Mononuclear cell (primary cell): Measurements from ENCODE around the gene PPP2R5D. TPM values are rescaled to one million over a fixed set of nuclear protein-coding genes. Genes with fewer than 3 reads are reported as not detected.
"Not testable (repeated sequence)": the region's sequence is repeated elsewhere in the genome, so short reads cannot be mapped to it uniquely, and the experiment has no call there.

Source experiments
- H3K27me3 ChIP-seq: 2 replicates; pipeline ENCODE4 v1.6.0; 2011; ENCODE audit warnings: low read length, control low read depth; ENCODE audit not compliant: insufficient read depth
- H3K4me1 ChIP-seq: 2 replicates; pipeline ENCODE4 v1.5.1; 2011; ENCODE audit warnings: mild to moderate bottlenecking, low read length, control low read depth; ENCODE audit not compliant: insufficient read depth
- H3K4me3 ChIP-seq: 2 replicates; pipeline ENCODE4 v1.5.1; 2011; ENCODE audit warnings: mild to moderate bottlenecking, low read length, moderate library complexity
- H3K9me3 ChIP-seq: 2 replicates; pipeline ENCODE4 v1.5.1; 2011; ENCODE audit warnings: low read depth, mild to moderate bottlenecking, control low read depth, low read length
- total RNA-seq: library from RNA; depleted of rRNA; stranded (reverse); fragments of >200 nt; gene quantifications from one replicate; pipeline ENCODE4 v1.2.3, GENCODE V29; 2012

PPP2R5D gene
- total RNA-seq, 1 donor: 15.2 TPM

DNA sequence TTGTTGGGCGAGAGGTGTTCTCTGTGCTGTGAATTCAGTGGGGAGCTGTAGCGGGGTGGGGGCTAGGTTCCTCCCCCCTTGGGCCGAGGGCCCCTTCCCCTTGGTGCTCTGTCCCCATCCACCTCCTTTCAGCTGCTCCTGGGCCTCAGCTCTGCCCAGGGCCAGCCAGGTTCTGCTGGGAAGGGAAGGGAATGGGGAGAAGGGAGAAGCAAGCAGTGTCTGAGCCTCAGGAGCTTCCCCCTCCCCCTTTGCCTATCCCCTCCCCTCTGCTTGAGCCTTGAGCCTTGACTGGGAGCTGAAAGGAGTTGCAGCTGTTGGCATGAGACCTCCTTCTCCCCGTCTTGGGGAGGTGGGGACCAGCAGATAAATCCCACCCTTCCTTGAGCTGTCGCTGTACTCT, 36.5 kb downstream of the PPP2R5D start:
- Histone ChIP-seq H3K27me3 (no peaks in the 10 kb centered on the region), H3K9me3 (no peaks in the 10 kb centered on the region), H3K4me3 (peak overlapping the region; percentile 90), H3K4me1 (peaks cover 35% of the 10 kb centered on the region)

DNA sequence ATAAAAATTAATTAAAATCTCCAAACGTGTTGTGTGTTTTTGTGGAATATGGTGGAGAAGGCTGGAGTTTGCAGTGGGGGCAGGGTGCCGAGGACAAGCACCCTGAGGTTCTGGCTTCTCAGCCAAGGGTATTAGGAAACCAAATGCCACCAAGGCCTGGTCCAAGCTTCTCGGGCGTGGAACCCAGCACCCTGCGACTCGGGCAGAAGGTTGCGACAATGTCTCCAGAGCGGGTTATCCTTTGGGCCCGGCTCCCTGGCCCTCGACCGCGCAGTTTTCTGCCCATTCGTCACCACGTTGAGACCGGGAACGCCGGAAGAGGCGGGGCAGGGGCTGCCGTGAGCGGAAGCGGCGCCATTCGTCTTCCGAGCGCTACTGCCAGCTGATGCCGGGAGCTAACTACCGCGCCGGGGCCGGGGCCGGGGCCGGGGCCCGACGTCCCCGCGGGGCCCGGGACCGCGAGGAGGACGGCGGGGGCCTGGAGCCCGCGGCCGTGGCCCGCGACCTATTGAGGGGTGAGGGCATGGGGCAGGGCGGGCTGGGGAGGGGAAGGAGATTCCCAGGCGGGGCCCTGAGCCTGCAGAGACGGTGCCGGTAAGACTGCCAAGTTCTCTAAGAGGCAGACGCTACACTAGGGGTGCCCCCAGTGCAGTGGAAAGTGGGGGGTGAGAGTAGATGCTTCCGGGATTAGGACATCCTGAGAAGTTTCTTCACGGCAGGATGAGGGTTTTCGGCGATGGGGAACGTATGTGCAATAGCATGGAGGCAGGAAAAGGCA, 37.1 kb downstream of the PPP2R5D start, which contains the start of gene RRP36:
RRP36 (plus strand) TSS at position 354 of the 778 bp plus-strand sequence; CDS start at position 386, 32 bp downstream.
- H3K27me3 ChIP-seq: no peaks in the 10 kb centered on the region
- H3K9me3 ChIP-seq: no peaks in the 10 kb centered on the region
- peak within 1 kb of the TSS; percentile 90 for H3K4me3 ChIP-seq
- peaks cover 28% of the 10 kb centered on the region for H3K4me1 ChIP-seq

DNA sequence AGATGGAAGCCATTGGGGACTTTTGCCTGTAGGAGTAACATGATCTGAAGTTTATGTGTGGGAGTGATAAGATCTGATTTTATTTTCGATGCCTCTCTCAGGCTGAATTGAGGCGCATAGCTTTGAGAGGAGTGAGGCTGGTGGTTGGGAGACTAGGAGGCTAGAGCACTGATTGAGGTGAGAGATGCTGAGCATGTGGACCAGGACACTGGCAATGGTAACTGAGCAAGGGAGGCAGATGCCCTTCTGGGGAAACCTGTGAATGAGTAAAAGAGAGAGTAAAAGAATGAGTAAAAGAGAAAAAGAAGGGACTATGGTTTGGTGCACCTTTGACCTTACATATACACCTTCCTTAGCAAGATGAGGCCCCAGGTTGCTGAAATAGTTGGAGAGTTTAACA, 40.1 kb downstream of the PPP2R5D start:
- H3K4me3 ChIP-seq: no peak overlapping the region
- peaks cover 25% of the 10 kb centered on the region for H3K4me1 ChIP-seq
- no peaks in the 10 kb centered on the region for H3K9me3 ChIP-seq
- H3K27me3 ChIP-seq: no peaks in the 10 kb centered on the region

DNA sequence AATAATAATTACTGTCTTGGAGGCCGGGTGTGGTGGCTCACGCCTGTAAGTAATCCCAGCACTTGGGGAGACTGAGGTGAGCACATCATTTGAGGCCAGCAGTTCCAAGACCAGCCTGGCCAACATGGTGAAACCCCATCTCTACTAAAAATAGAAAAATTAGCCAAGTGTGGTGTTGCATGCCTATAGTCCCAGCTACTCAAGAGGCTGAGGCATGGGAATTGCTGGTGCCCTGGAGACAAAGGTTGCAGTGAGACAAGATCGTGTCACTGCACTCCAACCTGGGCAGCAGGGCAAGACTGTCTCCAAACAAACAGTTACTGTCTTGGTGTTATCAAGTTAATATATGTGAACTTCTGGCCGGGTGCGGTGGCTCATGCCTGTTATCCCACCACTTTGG, 42.0 kb downstream of the PPP2R5D start:
- no peak overlapping the region for H3K4me3 ChIP-seq
- no peaks in the 10 kb centered on the region for H3K9me3 ChIP-seq
- H3K4me1 ChIP-seq: peaks cover 15% of the 10 kb centered on the region

DNA sequence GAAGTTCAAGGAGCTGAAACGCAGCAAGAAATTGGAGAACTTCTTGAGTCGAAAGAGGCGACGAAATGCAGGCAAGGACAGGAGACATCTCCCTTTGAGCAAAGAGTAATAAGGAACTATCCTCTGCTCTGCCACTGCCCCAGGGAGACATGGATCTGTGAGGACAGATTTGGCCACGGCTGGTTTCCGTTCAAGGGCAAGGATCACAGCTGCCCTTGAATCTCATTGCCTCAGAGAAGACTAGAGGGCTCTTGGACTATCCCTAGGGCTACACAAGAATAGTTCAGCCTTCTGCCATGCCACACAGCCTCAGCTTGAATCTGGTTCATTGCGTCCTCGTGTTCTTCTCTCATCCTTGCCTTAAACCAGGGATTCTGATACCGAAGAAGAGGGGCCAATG, 44.8 kb downstream of the PPP2R5D start:
- Histone ChIP-seq H3K27me3 (no peaks in the 10 kb centered on the region), H3K4me1 (no peaks in the 10 kb centered on the region)

More for the DNA sequence above, 42.0 kb downstream of the PPP2R5D start:
- no peaks in the 10 kb centered on the region for H3K27me3 ChIP-seq

DNA sequence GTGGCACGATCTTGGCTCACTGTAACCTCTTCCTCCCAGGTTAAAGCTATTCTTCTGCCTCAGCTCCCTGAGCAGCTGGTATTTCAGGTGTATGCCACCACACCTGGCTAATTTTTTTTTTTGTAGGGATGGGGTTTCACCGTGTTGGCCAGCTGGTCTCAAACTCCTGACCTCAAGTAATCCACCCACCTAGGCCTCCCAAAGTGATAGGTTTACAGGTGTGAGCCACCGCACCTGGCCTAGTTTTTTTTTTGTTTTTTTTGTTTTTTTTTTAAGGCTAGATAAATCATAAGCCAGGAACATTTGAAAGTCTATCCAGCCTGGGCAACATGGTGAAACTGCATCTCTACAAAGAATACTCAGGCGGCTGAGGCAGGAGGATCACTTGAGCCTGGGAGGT, 48.0 kb downstream of the PPP2R5D start:
- Histone ChIP-seq H3K4me3 (no peak overlapping the region), H3K4me1 (no peaks in the 10 kb centered on the region), H3K9me3 (no peaks in the 10 kb centered on the region), H3K27me3 (no peaks in the 10 kb centered on the region)

More for the DNA sequence above, 44.8 kb downstream of the PPP2R5D start:
- Histone ChIP-seq H3K4me3 (no peak overlapping the region), H3K9me3 (no peaks in the 10 kb centered on the region)

DNA sequence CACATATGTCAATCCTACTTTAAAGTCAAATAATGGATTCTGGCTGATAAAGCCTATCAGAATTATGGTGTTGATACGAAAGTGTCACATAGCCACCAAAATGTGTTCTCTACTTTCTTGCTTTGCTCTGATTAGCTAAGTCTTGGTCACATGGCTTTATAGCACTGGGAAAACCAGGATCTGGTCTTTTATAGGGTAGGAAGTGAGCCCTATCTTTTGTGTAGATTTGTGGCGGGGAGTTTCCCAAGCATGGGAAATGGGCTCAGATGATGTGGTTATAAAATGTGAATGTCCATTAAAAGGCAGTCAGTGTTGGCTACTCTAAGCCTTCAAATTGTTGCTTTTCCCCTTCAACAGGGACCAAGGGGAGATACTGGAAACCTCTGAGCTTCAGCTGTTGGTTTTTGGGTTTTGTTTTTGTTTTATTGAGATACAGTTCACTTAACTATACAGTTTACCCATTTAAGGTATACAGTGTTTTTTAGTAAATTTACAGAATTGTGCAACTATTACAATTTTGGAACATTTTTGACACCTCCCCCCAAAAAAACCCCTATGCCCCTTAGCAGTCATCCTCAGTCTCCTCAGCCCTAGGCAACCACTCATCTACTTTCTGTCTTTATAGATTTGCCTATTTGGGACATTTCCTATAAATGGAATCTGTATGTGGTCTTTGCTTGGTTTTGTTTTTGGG, 49.3 kb downstream of the PPP2R5D start:
- no peaks in the 10 kb centered on the region for H3K4me1 ChIP-seq
- no peak overlapping the region for H3K4me3 ChIP-seq
- no peaks in the 10 kb centered on the region for H3K9me3 ChIP-seq
- H3K27me3 ChIP-seq: no peaks in the 10 kb centered on the region

DNA sequence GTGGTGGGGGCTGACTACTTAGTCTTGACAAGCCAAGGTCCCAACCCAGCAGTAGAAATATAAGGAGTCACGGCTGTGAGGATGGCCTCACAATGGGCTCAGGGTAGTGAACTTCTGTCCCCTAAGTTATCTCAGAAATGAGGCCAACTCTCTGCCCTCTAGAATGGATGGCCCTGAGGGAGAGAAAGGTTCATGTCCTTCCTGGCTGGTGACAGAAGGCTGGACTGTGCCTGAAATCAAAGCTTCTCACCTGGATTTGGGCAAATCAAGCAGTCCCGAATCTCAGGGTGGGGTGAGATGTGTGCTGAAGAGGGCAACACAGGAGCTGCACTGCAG, 49.8 kb downstream of the PPP2R5D start:
- no peak overlapping the region for H3K4me3 ChIP-seq
- H3K27me3 ChIP-seq: no peaks in the 10 kb centered on the region
- H3K4me1 ChIP-seq: no peaks in the 10 kb centered on the region
- no peaks in the 10 kb centered on the region for H3K9me3 ChIP-seq

DNA sequence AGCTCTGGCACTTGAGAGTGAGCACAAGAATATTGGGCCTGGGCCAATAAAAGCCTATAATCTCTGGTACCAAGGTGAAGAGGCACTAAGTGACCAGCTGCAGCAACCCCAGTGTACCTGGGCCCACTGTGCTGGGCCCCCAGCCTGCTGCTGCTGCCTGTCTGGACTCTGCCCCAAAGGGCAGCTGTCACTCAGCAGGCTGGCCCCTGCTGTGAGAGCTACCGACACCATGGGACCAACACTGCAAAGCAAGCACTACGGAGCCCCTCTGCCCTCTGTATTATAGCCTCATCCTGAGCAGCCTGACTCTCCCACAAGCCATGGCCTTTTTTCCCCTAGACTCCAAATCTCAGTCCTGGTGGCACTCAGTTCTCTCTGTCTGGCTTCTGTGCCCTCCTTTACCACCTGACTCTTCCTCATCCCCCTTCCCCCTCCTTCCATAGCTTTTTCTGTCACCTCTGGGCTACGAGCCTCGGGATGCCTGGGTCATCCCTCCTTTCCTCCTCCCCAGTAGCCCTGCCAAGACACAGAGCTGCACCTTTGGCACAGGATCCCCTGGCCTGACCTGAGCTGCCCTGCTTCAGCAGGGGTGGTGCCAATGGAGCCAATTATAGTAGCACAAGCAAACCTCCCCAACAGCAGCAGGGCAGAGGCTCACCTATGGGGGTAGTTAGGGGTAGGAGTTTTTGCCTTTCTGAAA, 51.3 kb downstream of the PPP2R5D start:
- Histone ChIP-seq H3K27me3 (no peaks in the 10 kb centered on the region), H3K9me3 (no peaks in the 10 kb centered on the region), H3K4me3 (no peak overlapping the region), H3K4me1 (no peaks in the 10 kb centered on the region)

DNA sequence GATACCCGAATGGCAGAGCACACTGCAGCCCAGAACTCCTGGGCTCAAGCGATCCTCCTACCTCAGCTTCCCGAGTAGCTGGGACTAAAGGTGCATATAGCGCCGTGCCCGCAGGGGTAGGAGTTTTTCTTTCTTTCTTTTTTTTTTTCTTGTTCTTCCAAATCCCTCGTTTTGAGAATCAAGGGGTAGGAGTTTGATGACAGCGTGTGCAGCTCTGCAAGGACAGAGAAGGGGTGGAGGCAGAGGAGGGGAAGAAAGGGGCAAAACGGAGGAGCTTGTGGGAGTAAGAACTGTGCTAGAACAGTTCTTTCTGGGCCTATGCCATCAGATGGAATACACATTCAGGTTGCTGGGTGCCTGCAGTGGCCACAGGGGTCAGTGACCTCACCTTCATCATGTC, 52.3 kb downstream of the PPP2R5D start:
- Histone ChIP-seq H3K4me1 (no peaks in the 10 kb centered on the region), H3K27me3 (no peaks in the 10 kb centered on the region), H3K4me3 (no peak overlapping the region), H3K9me3 (no peaks in the 10 kb centered on the region)

DNA sequence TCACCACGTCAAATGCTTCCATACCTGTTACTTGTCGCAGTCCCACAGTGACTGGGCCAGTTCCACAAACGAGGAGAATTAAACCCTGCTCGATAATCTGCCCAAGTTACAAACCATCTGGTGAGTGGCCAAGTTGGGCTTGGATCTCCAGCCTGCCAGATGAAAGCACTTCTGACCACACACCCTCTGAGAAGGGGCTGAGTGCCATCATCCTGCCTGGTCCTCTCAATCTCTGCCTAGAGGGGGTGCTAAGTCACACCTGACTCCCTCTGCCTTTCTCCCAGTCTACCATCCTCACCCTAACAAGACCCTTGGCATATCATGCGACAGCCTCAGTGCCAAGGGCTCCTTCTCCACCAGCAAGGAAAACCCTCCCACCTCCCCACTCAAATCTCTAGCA, 52.8 kb downstream of the PPP2R5D start:
- H3K9me3 ChIP-seq: no peaks in the 10 kb centered on the region
- no peak overlapping the region for H3K4me3 ChIP-seq
- no peaks in the 10 kb centered on the region for H3K4me1 ChIP-seq
- no peaks in the 10 kb centered on the region for H3K27me3 ChIP-seq

DNA sequence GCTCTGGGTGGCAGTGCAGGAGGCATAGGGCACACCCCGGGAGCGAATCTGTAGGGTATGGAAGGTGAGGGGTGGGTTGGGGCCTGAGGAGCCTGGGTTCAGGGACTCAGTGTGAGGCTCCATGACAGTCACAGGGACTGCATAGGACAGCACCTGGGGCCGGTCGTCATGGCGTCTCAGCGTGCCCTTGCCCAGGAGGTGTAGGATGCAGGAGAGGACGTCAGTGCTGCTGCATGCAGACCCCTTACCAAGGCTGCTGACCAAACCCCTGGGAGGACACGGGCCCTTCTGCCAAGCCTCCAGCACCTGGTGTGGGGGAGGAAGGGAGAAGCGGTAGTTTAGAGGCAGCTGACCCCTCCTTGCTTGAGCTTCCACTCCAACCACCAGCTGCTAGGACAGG, 53.3 kb downstream of the PPP2R5D start:
- no peak overlapping the region for H3K4me3 ChIP-seq
- H3K4me1 ChIP-seq: no peaks in the 10 kb centered on the region

DNA sequence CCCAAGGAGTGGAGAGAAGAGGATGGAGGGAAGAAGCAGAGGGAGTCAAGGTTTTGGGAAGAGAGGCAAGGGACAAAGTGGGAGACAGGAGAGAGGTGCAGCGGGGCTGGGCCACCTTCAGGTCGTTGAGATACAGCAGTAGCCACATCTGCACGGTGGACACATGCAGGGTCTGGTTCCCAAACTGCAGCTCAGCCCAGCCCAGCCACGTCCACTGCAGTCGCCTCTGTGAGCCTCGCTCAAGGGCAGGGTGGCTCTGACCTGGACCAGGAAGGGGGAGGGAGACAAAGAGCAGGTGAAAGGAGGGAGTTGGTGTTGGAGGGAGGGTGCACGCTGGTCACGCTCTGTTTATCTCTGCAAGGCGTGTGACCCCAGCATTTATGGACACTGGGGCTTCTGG, 54.4 kb downstream of the PPP2R5D start:
- Histone ChIP-seq H3K27me3 (no peaks in the 10 kb centered on the region), H3K9me3 (no peaks in the 10 kb centered on the region)

More for the DNA sequence above, 53.3 kb downstream of the PPP2R5D start:
- Histone ChIP-seq H3K9me3 (no peaks in the 10 kb centered on the region), H3K27me3 (no peaks in the 10 kb centered on the region)

DNA sequence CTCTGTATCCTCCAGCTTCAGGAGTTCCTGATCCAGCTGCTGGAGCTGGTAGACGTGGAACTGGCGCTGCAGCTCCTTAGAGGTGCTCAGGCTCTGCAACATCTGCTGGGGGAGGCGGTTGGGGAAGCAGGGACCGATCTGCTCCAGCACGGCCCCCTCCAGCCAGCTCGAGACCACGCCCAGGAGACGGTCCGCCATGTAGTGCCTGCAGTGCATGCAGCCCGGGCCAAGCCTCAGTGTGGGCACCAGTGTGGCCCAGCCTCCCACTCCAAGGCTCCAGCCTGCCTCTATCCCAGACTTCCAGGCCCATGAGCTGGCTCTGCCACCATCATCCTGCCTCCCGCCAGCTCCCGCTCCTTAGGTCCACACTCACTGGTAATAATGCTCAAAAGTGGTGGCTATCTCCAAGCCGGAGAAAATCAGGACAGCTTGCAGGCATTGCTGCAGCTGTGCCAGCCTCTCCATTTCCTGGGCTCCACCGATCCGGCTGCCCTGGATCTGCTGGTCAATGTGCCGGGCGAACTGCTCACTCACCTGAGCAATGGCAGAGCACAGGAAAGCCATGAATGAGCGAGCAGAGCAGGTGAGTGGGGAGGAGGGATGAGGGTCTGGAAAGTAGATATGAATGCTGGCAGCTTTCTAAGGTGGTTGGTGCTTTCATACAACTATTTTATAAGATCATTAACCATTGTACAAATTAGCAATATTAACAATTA, 56.3 kb downstream of the PPP2R5D start:
- H3K4me1 ChIP-seq: no peaks in the 10 kb centered on the region
- no peaks in the 10 kb centered on the region for H3K9me3 ChIP-seq
- no peak overlapping the region for H3K4me3 ChIP-seq
- H3K27me3 ChIP-seq: no peaks in the 10 kb centered on the region

More for the DNA sequence above, 54.4 kb downstream of the PPP2R5D start:
- Histone ChIP-seq H3K4me1 (no peaks in the 10 kb centered on the region), H3K4me3 (no peak overlapping the region)

DNA sequence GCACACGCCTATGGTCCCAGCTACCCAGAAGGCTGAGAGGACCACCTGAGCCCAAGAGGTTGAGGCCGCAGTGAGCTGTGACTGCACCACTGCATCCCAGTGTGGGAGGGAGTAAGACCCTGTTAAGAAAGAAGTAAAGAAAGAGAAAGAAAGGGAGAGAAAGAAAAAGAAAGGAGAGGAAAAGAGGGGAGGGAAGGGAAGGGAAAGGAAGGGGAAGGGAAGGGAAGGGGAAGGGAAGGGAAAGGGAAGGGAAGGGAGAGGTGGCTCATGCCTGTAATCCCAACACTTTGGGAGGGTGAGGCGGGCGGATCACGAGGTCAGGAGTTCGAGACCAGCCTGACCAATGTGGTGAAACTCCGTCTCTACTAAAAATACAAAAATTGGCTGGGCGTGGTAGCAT, 57.1 kb downstream of the PPP2R5D start:
- not testable (repeated sequence) for H3K9me3 ChIP-seq, H3K4me1 ChIP-seq, H3K4me3 ChIP-seq, H3K27me3 ChIP-seq
